Measurements from ENCODE around the gene LSM5. TPM values are rescaled to one million over a fixed set of nuclear protein-coding genes. Genes with fewer than 3 reads are reported as not detected.

LSM5 gene
- total RNA-seq, 2 donors from 2014 or later, result 15.4 to 41.6 TPM

DNA sequence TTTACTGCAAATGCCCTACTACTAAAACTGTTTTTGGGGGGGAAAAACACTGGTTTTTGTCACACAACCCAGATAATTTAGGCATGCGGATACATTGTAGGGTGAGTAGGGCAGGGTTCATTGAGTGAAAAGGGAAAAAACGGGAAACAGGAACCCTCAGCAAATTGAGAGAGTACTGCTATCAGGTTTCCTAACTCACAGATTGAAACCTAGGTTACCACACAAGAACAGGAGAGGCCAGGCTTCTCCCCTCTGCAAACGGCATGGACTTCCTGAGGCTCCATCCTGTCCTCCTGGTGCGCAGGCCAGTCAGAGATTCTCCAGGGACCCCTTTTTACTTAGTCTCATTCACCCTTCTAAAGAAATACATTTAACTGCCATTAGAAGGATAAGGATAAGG is 35.7 kb upstream of the LSM5 start:
- DNase-seq (ENCODE audit: low spot score), result no peak
- Histone ChIP-seq H3K27me3 (replicated peaks; ENCODE audit: insufficient read depth) (no peaks in the 10 kb centered on the region), H3K9me3 (no peaks in the 10 kb centered on the region), H3K4me3 (no peak overlapping the region), H3K27ac (no peak overlapping the region), H3K4me1 (replicated peaks) (no peaks in the 10 kb centered on the region), H3K36me3 (no peaks in the 10 kb centered on the region)
- TF ChIP-seq, protein P1, sequence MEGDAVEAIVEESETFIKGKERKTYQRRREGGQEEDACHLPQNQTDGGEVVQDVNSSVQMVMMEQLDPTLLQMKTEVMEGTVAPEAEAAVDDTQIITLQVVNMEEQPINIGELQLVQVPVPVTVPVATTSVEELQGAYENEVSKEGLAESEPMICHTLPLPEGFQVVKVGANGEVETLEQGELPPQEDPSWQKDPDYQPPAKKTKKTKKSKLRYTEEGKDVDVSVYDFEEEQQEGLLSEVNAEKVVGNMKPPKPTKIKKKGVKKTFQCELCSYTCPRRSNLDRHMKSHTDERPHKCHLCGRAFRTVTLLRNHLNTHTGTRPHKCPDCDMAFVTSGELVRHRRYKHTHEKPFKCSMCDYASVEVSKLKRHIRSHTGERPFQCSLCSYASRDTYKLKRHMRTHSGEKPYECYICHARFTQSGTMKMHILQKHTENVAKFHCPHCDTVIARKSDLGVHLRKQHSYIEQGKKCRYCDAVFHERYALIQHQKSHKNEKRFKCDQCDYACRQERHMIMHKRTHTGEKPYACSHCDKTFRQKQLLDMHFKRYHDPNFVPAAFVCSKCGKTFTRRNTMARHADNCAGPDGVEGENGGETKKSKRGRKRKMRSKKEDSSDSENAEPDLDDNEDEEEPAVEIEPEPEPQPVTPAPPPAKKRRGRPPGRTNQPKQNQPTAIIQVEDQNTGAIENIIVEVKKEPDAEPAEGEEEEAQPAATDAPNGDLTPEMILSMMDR (IDR thresholded peaks at IDR 0.05), result no peak
- TF ChIP-seq POLR2A (IDR thresholded peaks at IDR 0.05), result no peak
- no peak for TF ChIP-seq POLR2AphosphoS5 (IDR thresholded peaks at IDR 0.05)
- 88% methylated on average over 4 of the region's 4 CpGs for whole genome bisulfite sequencing
- intact Hi-C loops (cut with DNase I), result no loop called here

DNA sequence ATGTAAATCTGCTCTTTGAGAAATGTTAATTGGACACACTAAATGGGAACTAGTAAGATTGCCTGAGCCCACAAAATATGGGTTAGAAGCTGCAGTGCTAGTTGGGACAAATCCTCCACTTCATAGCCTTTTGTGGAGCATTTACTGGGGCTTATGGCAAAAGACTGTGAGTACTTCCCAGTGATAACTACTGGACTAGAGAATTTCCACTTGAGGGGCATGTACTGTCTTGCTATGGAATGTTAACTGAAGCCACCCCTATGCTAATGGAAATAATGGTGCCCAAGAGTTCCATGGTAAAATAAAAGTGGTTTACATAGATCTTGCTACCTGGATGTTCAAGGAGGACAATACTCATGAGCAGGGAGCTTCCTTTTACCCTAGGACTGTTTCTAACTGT is 34.5 kb upstream of the LSM5 start:
- H3K27ac ChIP-seq, result no peak overlapping the region
- no peak for DNase-seq (ENCODE audit: low spot score)
- intact Hi-C loops (cut with DNase I), result no loop called here
- no peak overlapping the region for H3K4me3 ChIP-seq
- H3K4me1 ChIP-seq (replicated peaks), result no peaks in the 10 kb centered on the region
- H3K27me3 ChIP-seq (replicated peaks; ENCODE audit: insufficient read depth), result no peaks in the 10 kb centered on the region
- H3K36me3 ChIP-seq, result no peaks in the 10 kb centered on the region
- TF ChIP-seq POLR2A (IDR thresholded peaks at IDR 0.05) (no peak), POLR2AphosphoS5 (IDR thresholded peaks at IDR 0.05) (no peak)
- TF ChIP-seq, protein P1 (IDR thresholded peaks at IDR 0.05), result no peak
- H3K9me3 ChIP-seq, result no peaks in the 10 kb centered on the region

DNA sequence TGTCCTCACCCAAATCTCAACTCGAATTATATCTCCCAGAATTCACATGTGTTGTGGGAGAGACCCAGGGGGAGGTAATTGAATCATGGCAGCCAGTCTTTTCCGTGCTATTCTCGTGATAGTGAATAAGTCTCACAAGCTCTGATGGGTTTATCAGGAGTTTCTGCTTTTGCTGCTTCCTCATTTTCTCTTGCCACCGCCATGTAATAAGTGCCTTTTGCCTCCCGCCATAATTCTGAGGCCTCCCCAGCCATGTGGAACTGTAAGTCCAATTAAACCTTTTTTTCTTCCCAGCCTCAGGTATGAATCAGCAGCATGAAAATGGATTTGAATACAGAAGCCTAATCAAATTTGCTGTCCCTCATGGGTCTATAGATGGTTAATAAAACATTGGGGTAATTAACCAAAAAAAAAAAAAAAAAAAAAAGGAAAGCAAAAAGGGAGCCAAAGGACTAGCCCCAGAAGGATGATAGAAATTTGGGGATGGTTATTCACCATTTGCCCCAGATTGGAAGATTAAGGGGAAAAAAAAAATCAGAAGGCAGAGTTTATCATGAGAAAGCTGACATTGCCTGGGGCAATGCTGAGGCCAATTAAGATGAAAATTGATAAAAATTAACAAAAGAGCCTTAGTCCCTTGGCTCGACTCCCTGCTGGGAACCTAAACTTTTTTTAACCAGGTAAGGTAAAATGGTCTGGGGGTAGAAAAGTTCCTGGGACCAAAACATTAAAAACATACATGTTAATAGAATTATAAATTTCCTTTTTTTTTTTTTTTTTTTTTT is 32.8 kb upstream of the LSM5 start:
- TF ChIP-seq, protein P1 (IDR thresholded peaks at IDR 0.05), result no peak
- TF ChIP-seq POLR2A (IDR thresholded peaks at IDR 0.05) (no peak), POLR2AphosphoS5 (IDR thresholded peaks at IDR 0.05) (no peak)
- Histone ChIP-seq H3K4me3 (no peak overlapping the region), H3K4me1 (replicated peaks) (no peaks in the 10 kb centered on the region), H3K27ac (no peak overlapping the region), H3K9me3 (no peaks in the 10 kb centered on the region), H3K36me3 (no peaks in the 10 kb centered on the region), H3K27me3 (replicated peaks; ENCODE audit: insufficient read depth) (no peaks in the 10 kb centered on the region)
- intact Hi-C loops (cut with DNase I), result no loop called here
- no peak for DNase-seq (ENCODE audit: low spot score)
- 91% methylated on average over 6 of the region's 6 CpGs for WGBS

DNA sequence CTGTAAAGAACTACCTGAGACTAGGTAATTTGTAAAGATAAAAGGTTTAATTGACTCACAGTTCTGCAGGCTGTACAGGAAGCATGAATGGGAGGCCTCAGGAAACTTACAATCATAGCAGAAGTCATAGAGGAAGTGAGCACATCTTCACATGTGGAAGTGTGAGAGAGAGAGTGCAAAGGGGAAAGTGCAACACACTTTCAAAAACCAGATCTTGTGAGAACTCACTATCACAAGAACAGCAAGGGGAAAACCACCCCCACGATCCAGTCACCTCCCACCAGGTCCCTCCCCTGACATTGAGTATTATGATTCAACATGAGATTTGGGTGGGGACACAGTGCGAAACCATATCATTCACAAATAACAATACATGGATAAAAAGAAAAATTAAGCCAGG is 29.6 kb upstream of the LSM5 start:
- intact Hi-C loops (cut with DNase I), result no loop called here
- Histone ChIP-seq H3K4me1 (replicated peaks) (no peaks in the 10 kb centered on the region), H3K9me3 (no peaks in the 10 kb centered on the region), H3K27ac (no peak overlapping the region), H3K4me3 (no peak overlapping the region), H3K27me3 (replicated peaks; ENCODE audit: insufficient read depth) (no peaks in the 10 kb centered on the region), H3K36me3 (no peaks in the 10 kb centered on the region)
- DNase-seq (ENCODE audit: low spot score), result no peak
- 93% methylated on average over 2 of the region's 2 CpGs for WGBS
- TF ChIP-seq POLR2A (IDR thresholded peaks at IDR 0.05) (no peak), POLR2AphosphoS5 (IDR thresholded peaks at IDR 0.05) (no peak)
- TF ChIP-seq, protein P1 (IDR thresholded peaks at IDR 0.05), result no peak

DNA sequence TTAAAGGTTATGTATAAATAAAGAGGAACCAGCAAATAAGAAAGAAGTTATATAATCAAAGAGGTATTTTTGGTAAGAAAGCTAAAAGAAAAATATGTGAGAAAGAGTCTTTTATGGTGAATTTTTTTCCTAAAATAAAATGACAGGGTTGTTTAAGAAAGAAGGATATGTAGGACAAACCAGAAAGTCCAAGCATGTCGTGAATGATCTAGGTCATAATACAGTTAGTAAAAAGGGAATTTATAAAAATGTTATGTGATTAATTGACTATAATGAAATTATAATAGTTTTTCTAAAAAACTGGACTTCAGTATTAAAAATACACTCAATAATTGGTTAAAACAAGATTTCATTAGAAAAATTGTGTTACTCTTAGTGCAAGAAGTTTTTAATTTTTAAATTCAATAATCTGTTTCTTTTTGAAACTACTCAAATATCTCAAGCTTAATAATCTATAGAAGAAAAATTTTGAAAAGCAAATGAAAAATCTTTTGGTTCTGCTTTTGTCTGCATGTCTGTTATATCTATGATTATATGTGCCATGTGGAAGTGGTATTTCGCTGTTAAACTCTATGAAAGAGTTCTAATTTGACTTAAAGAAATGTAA is 28.5 kb upstream of the LSM5 start:
- Histone ChIP-seq H3K27me3 (replicated peaks; ENCODE audit: insufficient read depth) (no peaks in the 10 kb centered on the region), H3K36me3 (no peaks in the 10 kb centered on the region), H3K27ac (no peak overlapping the region), H3K4me3 (no peak overlapping the region), H3K9me3 (no peaks in the 10 kb centered on the region), H3K4me1 (replicated peaks) (no peaks in the 10 kb centered on the region)
- TF ChIP-seq, protein P1 (IDR thresholded peaks at IDR 0.05), result no peak
- TF ChIP-seq POLR2A (IDR thresholded peaks at IDR 0.05), result no peak
- no peak for DNase-seq (ENCODE audit: low spot score)
- intact Hi-C loops (cut with DNase I), result no loop called here
- WGBS, result 91% methylated on average over 2 of the region's 2 CpGs

All from prostate gland (tissue), 2 donors.